ENCODE results near the gene CACNA1E. TPM values are rescaled to one million over a fixed set of nuclear protein-coding genes. Genes with fewer than 3 reads are reported as not detected.

Gene CACNA1E
- total RNA-seq, 4 donors from 2014 or later: 0.03 to 0.15 TPM; not detected in 2

- no peak overlapping the region for H3K4me3 ChIP-seq (ENCODE audit: low read depth, poor library complexity, severe bottlenecking)
- WGBS, 2 donors: 70 to 73% methylated on average over 5 of the region's 5 CpGs
- TF ChIP-seq POLR2A (IDR thresholded peaks at IDR 0.05) (no peak), CTCF (IDR thresholded peaks at IDR 0.05) (no peak)
- intact Hi-C loops (cut with DNase I; ENCODE audit: low total_unique reads): no loop called here
- no peak for DNase-seq (ENCODE audit: low spot score in 2 of 2)
Observed at GRCh38 chr1:181626279-181626938, 143.1 kb downstream of the CACNA1E start.

GRCh38 chr1:181630398-181630797 is 147.1 kb downstream of the CACNA1E start:
- intact Hi-C loops (cut with DNase I; ENCODE audit: low total_unique reads): no loop called here
- 60 to 61% methylated on average over 2 of the region's 2 CpGs for WGBS, 2 donors
- DNase-seq (ENCODE audit: low spot score in 2 of 2): no peak
- H3K4me3 ChIP-seq (ENCODE audit: low read depth, poor library complexity, severe bottlenecking): no peak overlapping the region
- TF ChIP-seq POLR2A (IDR thresholded peaks at IDR 0.05) (no peak), CTCF (IDR thresholded peaks at IDR 0.05) (no peak)

- intact Hi-C loops (cut with DNase I; ENCODE audit: low total_unique reads): no loop called here
Observed at GRCh38 chr1:181630838-181631237, 147.5 kb downstream of the CACNA1E start.

GRCh38 chr1:181632492-181632891 is 149.2 kb downstream of the CACNA1E start:
- no peak for DNase-seq (ENCODE audit: low spot score in 2 of 2)
- intact Hi-C loops (cut with DNase I; ENCODE audit: low total_unique reads): no loop called here
- TF ChIP-seq POLR2A (IDR thresholded peaks at IDR 0.05) (no peak), CTCF (IDR thresholded peaks at IDR 0.05) (no peak)
- H3K4me3 ChIP-seq (ENCODE audit: low read depth, poor library complexity, severe bottlenecking): no peak overlapping the region
- WGBS, 2 donors: 56 to 63% methylated on average over 1 of the region's 1 CpG

More at GRCh38 chr1:181630838-181631237, 147.5 kb downstream of the CACNA1E start:
- TF ChIP-seq CTCF (IDR thresholded peaks at IDR 0.05) (no peak), POLR2A (IDR thresholded peaks at IDR 0.05) (no peak)
- 68 to 70% methylated on average over 3 of the region's 3 CpGs for WGBS, 2 donors
- H3K4me3 ChIP-seq (ENCODE audit: low read depth, poor library complexity, severe bottlenecking): no peak overlapping the region
- no peak for DNase-seq (ENCODE audit: low spot score in 2 of 2)

GRCh38 chr1:181632960-181633359 is 149.6 kb downstream of the CACNA1E start:
- intact Hi-C loops (cut with DNase I; ENCODE audit: low total_unique reads): no loop called here
- 87 to 89% methylated on average over 6 of the region's 6 CpGs for WGBS, 2 donors
- TF ChIP-seq POLR2A (IDR thresholded peaks at IDR 0.05) (no peak), CTCF (IDR thresholded peaks at IDR 0.05) (no peak)
- no peak overlapping the region for H3K4me3 ChIP-seq (ENCODE audit: low read depth, poor library complexity, severe bottlenecking)
- DNase-seq (ENCODE audit: low spot score in 2 of 2): no peak

- no peak overlapping the region for H3K4me3 ChIP-seq (ENCODE audit: low read depth, poor library complexity, severe bottlenecking)
- intact Hi-C loops (cut with DNase I; ENCODE audit: low total_unique reads): no loop called here
- TF ChIP-seq CTCF (IDR thresholded peaks at IDR 0.05): no peak
- no peak for TF ChIP-seq POLR2A (IDR thresholded peaks at IDR 0.05)
- DNase-seq (ENCODE audit: low spot score in 2 of 2): no peak
- 36 to 43% methylated on average over 1 of the region's 1 CpG for WGBS, 2 donors
Observed at GRCh38 chr1:181635110-181635509, 151.8 kb downstream of the CACNA1E start.

Measured in lower leg skin (tissue), 4 donors.